HG03521 (cell line): ENCODE data around the gene TRAF7.
A peak's percentile ranks its signal among the peaks of the same experiment; 100 is the strongest.
"Not testable (repeated sequence)": the region's sequence is repeated elsewhere in the genome, so short reads cannot be mapped to it uniquely, and the experiment has no call there.

Source experiments
- ATAC-seq: cut with Tn5 transposase; IDR thresholded peaks from one replicate; pipeline ENCODE4 v1.9.1; 2021; ENCODE audit warnings: mild to moderate bottlenecking, moderate library complexity; ENCODE audit not compliant: unreplicated experiment

TRAF7 gene

DNA sequence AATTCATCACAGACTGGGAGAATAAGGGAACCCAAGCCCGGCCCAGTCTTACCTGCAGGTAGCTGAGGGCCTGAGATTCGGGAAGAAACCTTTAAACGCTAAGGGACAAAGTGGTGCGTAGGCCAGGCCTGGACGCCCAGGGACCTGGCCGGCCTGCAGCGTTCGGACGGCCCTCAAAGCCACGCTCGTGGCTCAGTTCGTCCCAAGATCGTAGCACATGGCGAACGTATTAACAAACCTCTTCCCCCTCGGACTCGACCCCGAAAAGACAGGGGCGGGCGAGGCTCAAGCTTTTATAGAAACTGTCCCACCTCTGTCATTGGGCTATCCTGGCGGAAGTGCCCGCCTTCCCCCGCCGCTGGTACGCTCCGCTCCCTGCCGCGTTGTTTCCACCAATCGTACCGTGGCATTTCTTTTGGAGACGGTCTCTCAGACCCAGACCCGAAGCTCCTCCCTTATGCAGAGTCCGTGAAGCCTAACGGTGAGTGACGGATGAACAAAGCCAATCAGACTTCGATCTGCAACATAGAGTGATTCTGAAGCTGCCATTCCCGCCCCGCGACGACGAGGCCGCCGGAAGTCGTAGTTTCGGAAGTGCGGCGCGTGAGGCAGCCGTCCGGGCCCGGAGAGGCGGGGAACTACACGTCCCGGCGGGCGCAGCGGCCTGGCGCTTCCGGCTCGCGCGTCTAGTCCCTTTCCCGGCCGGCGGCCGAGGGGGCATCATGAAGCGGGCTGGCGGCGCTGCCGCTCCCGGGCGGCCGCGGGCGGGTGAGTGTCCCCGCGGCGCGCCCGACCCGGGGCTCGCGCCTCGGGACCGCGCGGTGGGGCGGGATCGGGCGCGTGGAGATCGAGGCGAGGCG lies at the start of gene TRAF7:
Gene TRAF7, plus strand, starts transcription at position 692 of the 860 bp plus-strand sequence. CDS start 8,139 bp downstream, outside the sequence.
- peak; percentile 87 for ATAC-seq

DNA sequence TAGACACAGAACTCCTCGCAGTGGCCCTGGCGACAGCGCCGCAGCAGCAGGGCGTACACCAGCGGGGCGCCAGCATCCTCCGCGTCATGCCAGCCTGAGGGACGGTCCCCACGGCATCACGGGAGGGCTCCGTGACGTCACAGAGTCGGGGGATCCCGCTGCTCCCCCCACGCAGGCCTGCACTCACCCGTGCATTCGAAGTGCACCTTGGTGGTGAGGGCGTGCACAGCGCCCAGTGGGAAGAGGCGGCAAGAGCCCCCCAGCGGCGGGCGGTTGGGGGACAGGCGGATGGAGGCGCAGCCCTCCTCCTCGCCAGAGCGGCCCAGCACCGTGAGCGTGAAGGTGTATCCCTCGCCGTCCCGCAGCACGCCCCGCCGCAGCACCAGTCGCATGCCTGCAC lies 49.4 kb upstream of the TRAF7 start:
- not testable (repeated sequence) for ATAC-seq

DNA sequence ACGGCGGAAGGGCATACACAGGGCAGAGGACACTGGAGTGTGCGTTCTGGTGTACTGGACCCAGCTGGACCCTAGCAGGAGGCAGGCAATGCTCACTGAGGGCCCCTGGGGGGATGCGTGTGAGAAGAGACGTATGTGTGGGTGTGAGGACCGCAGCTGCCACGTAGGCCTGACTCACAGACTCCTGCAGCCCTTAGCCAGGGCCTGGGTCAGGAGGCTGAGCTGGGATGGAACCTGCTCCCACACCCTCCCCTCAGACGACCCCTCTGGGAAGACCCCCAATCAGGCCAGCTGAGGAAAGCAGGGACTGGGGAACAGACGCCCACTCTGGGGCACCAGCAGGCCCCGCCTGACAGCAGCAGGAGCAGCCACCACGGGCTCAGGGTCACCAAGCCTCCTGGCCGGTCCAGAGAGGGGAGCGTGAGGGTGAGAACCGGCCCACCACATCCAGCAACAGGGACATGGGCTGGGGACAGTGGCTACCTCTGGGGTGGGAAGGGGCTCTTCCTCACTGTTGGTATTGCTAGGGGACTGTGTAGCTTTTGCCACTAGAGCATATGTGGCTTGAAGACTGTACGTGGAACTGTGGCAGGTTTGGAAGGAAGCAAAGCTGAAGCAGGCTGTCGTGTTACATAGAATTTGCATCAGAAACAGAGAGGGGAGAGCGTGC lies 48.3 kb upstream of the TRAF7 start:
- ATAC-seq = not testable (repeated sequence)

GRCh38 chr16:2107791-2108125 lies 47.8 kb upstream of the TRAF7 start:
- not testable (repeated sequence) for ATAC-seq

- not testable (repeated sequence) for ATAC-seq
Measured at GRCh38 chr16:2108446-2109270, 46.9 kb upstream of the TRAF7 start.

DNA sequence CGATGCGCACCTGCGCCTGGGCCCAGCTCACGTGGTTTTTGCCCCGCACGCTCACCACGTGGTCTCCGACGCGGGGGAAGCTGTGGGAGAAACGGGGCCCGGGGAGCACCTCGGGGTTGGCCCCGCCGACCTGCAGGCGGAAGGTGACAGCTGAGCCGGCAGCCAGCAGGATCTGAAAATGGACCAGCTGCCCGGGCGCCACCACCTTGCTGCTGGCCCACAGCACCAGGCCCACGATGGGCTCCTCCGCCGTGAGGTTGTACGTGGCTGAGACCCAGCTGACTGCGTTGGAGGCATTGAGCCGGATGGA lies 46.4 kb upstream of the TRAF7 start:
- not testable (repeated sequence) for ATAC-seq

DNA sequence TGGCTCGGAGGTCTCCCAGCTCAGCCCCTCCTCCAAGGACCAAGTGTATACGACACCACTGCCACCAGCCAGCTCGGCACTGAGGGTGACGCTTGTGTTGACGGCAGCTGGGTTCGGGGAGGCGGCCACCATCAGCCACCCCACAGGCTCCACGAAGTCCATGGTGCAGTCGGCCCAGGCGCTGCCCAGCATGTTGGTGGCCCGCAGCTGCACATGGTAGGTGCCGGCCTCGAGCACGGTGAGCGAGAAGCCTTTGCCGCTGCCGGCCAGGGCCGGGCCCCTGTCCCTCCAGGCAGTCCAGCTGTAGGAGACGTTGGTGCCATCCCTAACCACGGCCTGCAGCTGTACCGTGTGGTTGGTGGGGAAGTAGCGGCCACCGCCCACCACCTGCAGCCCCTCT lies 45.7 kb upstream of the TRAF7 start:
- ATAC-seq = not testable (repeated sequence)

GRCh38 chr16:2110332-2111008 lies 45.1 kb upstream of the TRAF7 start:
- ATAC-seq = not testable (repeated sequence)

GRCh38 chr16:2111009-2111353 lies 44.6 kb upstream of the TRAF7 start:
- not testable (repeated sequence) for ATAC-seq

GRCh38 chr16:2111412-2112335 lies 43.9 kb upstream of the TRAF7 start:
- ATAC-seq = not testable (repeated sequence)

- not testable (repeated sequence) for ATAC-seq
Measured at GRCh38 chr16:2112539-2113106, 43.0 kb upstream of the TRAF7 start.

DNA sequence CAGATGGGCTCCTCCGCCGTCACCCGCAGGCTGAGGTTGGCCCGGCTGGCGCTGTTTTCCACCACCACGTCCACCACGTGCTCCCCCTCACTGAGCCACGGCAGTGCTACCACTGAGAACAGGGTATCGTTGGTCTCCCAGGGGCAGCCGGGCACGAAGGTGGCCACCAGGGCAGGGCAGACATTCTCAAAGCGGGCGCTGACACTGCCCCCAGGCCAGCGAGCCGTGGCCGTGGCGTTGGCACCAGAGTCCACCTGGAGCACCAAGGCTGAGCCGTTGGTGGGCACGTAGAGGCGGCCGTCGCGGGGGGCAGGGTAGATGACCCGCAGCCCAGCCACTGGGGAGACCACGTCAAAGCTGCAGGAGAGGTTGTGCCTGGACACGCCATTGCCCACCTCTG lies 41.4 kb upstream of the TRAF7 start:
- ATAC-seq = not testable (repeated sequence)

GRCh38 chr16:2114885-2115590 lies 40.5 kb upstream of the TRAF7 start:
- ATAC-seq = not testable (repeated sequence)

GRCh38 chr16:2115591-2115973 lies 40.0 kb upstream of the TRAF7 start:
- no peak for ATAC-seq

- ATAC-seq = not testable (repeated sequence)
Measured at GRCh38 chr16:2116428-2116827, 39.2 kb upstream of the TRAF7 start.

- ATAC-seq = not testable (repeated sequence)
Measured at GRCh38 chr16:2117341-2117740, 38.2 kb upstream of the TRAF7 start.

- not testable (repeated sequence) for ATAC-seq
Measured at GRCh38 chr16:2117960-2118722, 37.4 kb upstream of the TRAF7 start.

DNA sequence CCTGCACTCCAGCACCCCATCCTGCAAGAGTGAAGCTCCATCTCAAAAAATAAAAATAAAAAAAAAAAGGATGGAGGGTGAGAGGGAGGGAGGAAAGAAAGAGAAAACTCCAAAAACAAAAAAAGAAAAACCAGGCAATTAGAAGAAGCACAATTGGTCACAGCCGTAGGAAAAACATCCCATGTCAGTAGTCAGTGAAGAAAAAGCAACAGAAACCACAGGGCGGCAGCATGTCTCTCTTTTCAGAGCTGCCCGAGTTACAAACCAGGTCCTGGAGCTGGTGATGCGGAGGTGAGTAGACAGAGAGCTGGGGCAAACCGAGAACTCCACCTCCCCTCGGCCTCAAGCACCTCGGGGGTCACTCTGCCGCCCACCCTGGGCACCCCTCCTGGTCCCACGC lies 34.3 kb upstream of the TRAF7 start:
- ATAC-seq = not testable (repeated sequence)
